Fibroblast of the conjunctiva (primary cell): ENCODE data around the gene ZBTB38.

Source experiments
- DNase-seq: peaks from one replicate; pipeline ENCODE4 v3.0.0-alpha.2; 2010; ENCODE audit warnings: low read depth

Gene ZBTB38

DNA sequence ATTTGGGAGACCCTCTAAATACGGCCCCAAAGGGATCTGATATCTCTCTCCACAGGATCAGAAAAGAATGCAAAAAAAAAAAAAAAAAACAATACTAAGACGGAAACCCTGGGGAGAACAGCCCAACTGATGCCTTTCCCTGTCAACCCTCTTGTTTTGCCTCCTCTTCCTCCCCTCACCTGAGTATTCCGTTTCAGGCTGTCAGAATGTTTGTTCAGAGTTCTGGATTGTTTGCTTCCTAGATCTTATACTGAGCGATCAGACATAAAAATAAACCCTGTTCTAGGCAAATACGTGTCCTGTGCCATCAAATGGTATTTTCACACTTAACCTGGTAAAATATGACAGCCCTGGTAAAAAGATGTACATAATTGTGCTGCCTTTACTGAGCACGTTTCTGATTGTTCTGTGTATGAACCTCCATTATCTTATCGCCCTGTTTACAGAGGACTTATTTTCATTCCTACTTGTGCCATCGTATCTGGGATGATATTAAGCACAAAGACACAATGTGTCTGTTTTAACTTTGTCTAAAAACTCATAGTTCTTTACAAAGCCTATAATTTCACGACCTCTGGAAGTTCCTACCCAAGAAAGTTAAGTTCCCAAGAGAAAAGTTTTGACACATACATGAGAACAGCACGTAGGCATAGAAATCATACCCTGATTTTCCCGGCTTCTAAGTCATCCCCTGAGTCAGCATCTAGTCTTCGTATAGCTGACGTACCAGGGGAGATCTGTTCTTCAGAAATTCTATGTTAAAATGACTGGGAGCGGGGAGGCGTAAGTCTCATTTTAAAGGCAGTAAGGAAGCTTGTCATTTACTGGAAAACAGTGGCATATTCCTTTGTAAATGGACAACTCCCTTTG is 856 bp downstream of the ZBTB38 start:
- peak; percentile 22 for DNase-seq

GRCh38 chr3:141370065-141370533 is 1.8 kb downstream of the ZBTB38 start:
- DNase-seq: peak; percentile 87

DNA sequence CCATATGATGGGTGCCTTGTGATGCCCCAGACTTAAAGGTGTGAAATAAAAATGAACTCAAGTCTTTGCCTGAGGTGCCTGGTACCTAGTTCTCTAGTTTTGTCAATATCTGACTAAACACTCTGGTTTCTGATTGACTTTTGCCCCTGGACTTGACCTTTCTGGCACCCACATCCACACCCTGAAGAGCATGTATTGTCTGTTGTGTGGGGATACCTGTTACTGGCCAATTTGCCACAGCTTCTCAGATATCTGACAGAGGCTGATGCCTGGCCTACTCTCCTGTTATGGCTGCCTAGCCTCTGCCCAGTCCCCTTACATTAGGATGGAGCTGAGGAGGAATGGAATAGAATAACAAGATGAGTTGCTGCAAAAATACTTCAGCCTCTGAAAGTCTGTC is 3.6 kb downstream of the ZBTB38 start:
- DNase-seq: no peak

DNA sequence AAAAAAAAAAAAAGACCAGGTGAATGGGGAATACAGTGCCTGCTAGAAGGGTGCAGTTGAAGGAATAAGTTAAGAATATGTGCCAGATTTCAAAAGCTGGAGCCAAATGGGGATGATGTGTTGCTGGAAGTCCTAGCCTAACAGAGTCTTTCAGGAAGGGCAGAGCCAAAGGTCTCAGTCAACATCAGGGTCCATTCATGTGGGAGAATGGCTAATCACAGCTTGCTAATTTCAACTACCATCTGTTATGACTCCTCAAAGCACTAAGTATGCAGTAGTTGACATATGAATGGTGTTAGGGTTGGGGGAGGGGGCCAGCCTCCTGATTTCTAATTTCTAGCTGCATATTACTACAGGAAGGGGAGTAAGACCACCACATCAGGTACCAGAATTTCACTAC is 4.4 kb downstream of the ZBTB38 start:
- no peak for DNase-seq

- DNase-seq: no peak
Observed at GRCh38 chr3:141373232-141373631, 4.9 kb downstream of the ZBTB38 start.

- DNase-seq: no peak
Observed at GRCh38 chr3:141373768-141374526, 5.6 kb downstream of the ZBTB38 start.

DNA sequence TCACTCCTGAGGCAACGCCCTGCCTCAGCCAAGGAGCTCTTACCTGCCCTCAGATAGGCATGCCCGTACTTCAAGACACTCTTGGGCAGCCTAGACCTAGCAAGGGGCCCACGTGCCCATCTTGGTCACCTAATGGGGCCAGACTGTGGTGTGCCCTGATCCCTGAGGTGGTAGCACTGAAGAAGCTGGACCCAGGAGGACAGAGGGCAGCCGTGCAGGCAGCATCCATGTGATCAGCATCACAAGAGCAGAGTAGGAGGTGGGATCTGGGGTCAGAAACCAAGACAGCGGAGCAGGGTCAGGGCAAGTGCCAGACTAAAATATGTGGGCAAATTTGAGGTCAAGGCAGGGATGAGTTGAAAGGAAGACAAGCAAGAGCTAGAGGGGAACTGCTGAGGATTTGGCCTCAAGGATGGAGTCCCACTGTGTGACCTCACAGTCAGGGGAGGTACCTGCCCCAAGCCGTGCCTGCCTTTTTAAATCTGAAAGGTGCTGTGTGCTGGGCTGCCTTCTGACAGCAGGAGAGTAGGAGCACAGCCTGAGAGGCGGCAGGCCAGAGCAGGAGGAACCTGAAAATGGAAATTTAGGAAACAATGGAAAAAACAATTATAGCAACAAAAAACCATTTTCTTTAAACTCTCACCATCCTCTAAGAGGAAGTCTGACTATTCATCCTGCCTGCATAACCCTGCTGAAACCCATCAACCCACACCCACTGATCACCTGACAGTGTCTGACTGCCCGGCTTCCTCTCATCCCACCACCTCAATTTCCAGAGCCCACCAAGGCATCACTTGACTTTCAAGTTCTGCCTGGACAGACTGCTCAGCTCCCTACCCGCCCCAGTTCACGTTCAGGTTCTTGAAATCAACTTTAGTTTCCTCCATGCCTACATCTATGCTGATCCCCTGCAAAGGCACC is 7.3 kb downstream of the ZBTB38 start:
- no peak for DNase-seq

- DNase-seq: no peak
Observed at GRCh38 chr3:141377377-141377776, 9.1 kb downstream of the ZBTB38 start.

DNA sequence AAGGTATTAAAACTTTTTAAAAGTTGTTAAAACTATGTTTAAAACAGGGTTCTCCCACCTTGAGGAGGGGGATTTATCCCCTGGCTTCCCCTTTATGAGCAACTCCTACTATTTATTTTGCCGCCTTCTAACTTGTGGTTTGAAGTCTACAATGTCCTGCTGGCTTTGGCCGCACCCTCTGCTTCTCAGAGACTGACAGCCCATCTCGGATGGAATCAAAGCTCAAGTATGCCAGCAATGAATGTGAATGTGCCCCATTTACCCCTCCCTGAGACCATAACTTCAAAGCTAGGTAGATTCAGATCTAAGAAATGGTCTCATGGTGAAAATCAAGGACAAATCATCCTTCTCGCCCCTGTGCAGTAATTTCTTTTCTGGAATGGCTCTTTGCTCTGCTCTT is 10.3 kb downstream of the ZBTB38 start:
- DNase-seq: no peak

- DNase-seq: no peak
Observed at GRCh38 chr3:141379250-141379966, 11.1 kb downstream of the ZBTB38 start.

DNA sequence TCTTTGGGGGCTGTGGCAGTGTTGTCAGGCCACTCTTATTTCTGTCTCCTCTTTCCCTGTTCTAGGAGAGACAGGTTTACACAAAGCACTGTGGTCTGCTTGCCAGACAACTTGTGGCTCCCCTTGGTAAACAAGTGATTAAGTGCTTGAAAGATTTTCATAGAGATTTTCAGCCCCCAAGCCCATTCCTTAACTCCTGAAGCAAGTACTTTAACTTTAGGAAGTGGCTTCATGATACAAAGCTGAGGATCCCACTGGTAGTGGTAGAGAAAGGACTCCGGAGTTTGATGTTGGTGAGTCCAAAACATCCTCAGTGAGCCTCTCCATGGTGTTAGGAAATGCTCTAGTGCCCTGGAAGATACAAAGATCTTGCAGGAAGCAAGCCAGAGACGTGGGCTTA is 12.0 kb downstream of the ZBTB38 start:
- DNase-seq: no peak

GRCh38 chr3:141380987-141381386 is 12.7 kb downstream of the ZBTB38 start:
- no peak for DNase-seq

GRCh38 chr3:141382571-141382970 is 14.3 kb downstream of the ZBTB38 start:
- DNase-seq: no peak

GRCh38 chr3:141383555-141384129 is 15.3 kb downstream of the ZBTB38 start:
- DNase-seq: no peak

DNA sequence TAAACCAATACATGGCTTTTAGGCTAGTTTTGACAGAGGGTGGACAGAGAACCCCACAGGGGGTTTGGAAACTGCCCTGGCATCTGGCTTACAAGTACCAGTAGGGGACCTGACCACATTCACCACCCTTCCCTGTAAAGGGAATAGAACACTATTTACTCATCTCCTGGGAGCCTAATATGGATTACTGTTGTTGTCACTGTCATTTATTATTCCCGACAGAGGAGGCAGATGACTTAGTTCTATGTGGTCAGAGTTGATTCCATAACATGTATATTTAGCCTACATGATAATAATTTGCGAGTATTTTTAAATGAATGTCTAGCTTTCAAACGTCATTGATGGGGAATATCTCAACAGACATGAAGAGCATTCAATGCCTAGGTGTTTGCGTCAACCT is 15.9 kb downstream of the ZBTB38 start:
- DNase-seq: no peak

GRCh38 chr3:141384575-141384974 is 16.3 kb downstream of the ZBTB38 start:
- no peak for DNase-seq

GRCh38 chr3:141385406-141386125 is 17.3 kb downstream of the ZBTB38 start:
- no peak for DNase-seq

- no peak for DNase-seq
Observed at GRCh38 chr3:141386126-141386488, 17.8 kb downstream of the ZBTB38 start.

DNA sequence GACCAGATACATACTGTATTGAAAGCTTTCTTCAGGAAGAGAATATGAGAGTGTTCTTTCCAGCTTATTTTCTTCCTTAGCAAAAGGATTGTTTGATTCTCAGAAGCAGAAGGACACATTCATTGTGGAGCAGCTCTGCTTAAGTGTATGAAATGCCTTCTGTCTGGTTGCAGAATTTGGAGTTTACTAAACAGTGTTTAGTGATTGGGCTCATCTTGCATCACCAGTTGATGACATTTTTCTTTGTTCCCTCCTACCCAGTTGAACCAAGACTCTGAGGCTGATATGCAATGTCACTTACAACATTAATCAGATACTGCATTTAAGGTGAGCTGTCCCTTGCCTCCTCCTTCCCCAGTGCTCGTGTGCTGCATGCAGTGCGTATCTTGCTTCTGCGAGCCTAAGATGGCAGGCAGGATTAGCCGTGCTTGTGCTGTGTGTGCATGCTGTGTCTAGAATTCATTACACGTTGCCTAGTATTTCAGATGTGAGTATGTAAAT is 18.4 kb downstream of the ZBTB38 start:
- peak; percentile 71 for DNase-seq

- DNase-seq: no peak
Observed at GRCh38 chr3:141387516-141387915, 19.2 kb downstream of the ZBTB38 start.
